Endothelial cell of umbilical vein (primary cell): Measurements from ENCODE around the gene GOLT1A. TPM values are rescaled to one million over a fixed set of nuclear protein-coding genes. Genes with fewer than 3 reads are reported as not detected.

Experiments used
- BruUV-seq: library from RNA; stranded (reverse); fragments of 400-500 nt; replicated peaks from 2 replicates; lab custom pipeline; 2021; lab: Mats Ljungman, UMichigan
- CTCF ChIA-PET: fragments of 300-600, 350-600 bp; sonication (Branson Sonifier 250); formaldehyde crosslinking; loops from one replicate; lab custom pipeline; 2021; ENCODE audit warnings: antibody characterized with exemption, inconsistent platforms; lab: Charles Lee
- POLR2A ChIA-PET: fragments of 300-600, 350-600 bp; sonication (Branson Sonifier 250); formaldehyde crosslinking; loops from one replicate; lab custom pipeline; 2021; ENCODE audit warnings: antibody characterized with exemption, inconsistent platforms; lab: Charles Lee
- DNase-seq: peaks from one replicate; pipeline ENCODE4 v3.0.0-alpha.2; 2011; ENCODE audit warnings: low read depth, low spot score
- FAIRE-seq: peaks from 2 replicates; lab custom pipeline; 2011; peaks lifted over from hg19 to GRCh38; lab: Jason Lieb, UNC
- H2AFZ ChIP-seq: 2 replicates; pipeline ENCODE4 v1.6.0; 2012; ENCODE audit warnings: low read depth, low read length, control low read depth, inconsistent platforms
- H3K27ac ChIP-seq: 2 replicates; pipeline ENCODE4 v1.5.1; 2011; ENCODE audit warnings: low read depth, mild to moderate bottlenecking, control low read depth, low read length, moderate library complexity; ENCODE audit not compliant: insufficient read depth
- H3K27me3 ChIP-seq, 2 experiments: 2 replicates each; pipeline versions ENCODE4 v1.6.0 to v1.6.1; 2011; ENCODE audit warnings: low read length in 2 of 2, mixed read lengths in 1 of 2; ENCODE audit not compliant: control insufficient read depth in 2 of 2, insufficient read depth in 2 of 2
- H3K36me3 ChIP-seq, 2 experiments: 2 replicates in 1 of 2; 3 replicates in 1 of 2; pipeline ENCODE4 v1.5.1; 2011; ENCODE audit warnings: low read length in 2 of 2, mild to moderate bottlenecking in 1 of 2, moderate library complexity in 1 of 2; ENCODE audit not compliant: control insufficient read depth in 2 of 2, insufficient read depth in 2 of 2; ENCODE audit errors: extremely low read depth in 1 of 2
- H3K4me1 ChIP-seq: 3 replicates; pipeline ENCODE4 v1.5.1; 2011; ENCODE audit warnings: mild to moderate bottlenecking, low read length; ENCODE audit not compliant: control insufficient read depth, insufficient read depth; ENCODE audit errors: extremely low read depth
- H3K4me2 ChIP-seq: 2 replicates; pipeline ENCODE4 v1.6.1; 2011; ENCODE audit warnings: low read length, control low read depth, mixed read lengths; ENCODE audit not compliant: insufficient read depth
- H3K4me3 ChIP-seq, 3 experiments: fragments of 200-600 bp in 1 of 3; sonication (generic), shearing (Covaris generic) in 1 of 3; replicated peaks in 1 of 3; 2 replicates each; pipeline ENCODE4 v1.5.1; 2011 to 2016; ENCODE audit warnings: control low read depth in 3 of 3, low read length in 3 of 3, mild to moderate bottlenecking in 2 of 3, inconsistent platforms in 1 of 3, low read depth in 1 of 3, moderate library complexity in 1 of 3; ENCODE audit not compliant: insufficient read depth in 1 of 3
- H3K79me2 ChIP-seq: 2 replicates; pipeline ENCODE4 v1.6.0; 2012; ENCODE audit warnings: low read length, inconsistent platforms; ENCODE audit not compliant: control insufficient read depth, insufficient read depth
- H3K9ac ChIP-seq: replicated peaks from 2 replicates; pipeline ENCODE3; 2011; ENCODE audit warnings: low read length, control low read depth; ENCODE audit not compliant: insufficient read depth; ENCODE audit errors: extremely low read depth
- H3K9me1 ChIP-seq: replicated peaks from 3 replicates; pipeline ENCODE4 v1.6.0; 2011; ENCODE audit warnings: mild to moderate bottlenecking, low read length; ENCODE audit not compliant: control insufficient read depth, insufficient read depth; ENCODE audit errors: extremely low read depth
- H3K9me3 ChIP-seq: replicated peaks from 2 replicates; pipeline ENCODE4 v1.5.1; 2012; ENCODE audit warnings: low read length, inconsistent platforms; ENCODE audit not compliant: control insufficient read depth, insufficient read depth
- H4K20me1 ChIP-seq: replicated peaks from 2 replicates; pipeline ENCODE3; 2011; ENCODE audit warnings: mild to moderate bottlenecking, low read length; ENCODE audit not compliant: control insufficient read depth, insufficient read depth; ENCODE audit errors: extremely low read depth
- EZH2 ChIP-seq: IDR thresholded peaks from 2 replicates; pipeline ENCODE4 v1.6.1; 2012; ENCODE audit warnings: borderline replicate concordance, low read depth, mild to moderate bottlenecking, moderate library complexity, low read length, inconsistent platforms; ENCODE audit not compliant: severe bottlenecking
- FOS ChIP-seq: IDR thresholded peaks from 2 replicates; pipeline ENCODE4 v1.6.1; 2011; ENCODE audit warnings: mild to moderate bottlenecking, low read length, moderate library complexity, borderline replicate concordance; ENCODE audit not compliant: insufficient read depth
- GATA2 ChIP-seq: IDR thresholded peaks from 2 replicates; pipeline ENCODE4 v1.7.0; 2011; ENCODE audit warnings: low read depth, mild to moderate bottlenecking, moderate library complexity, mixed read lengths, low read length; ENCODE audit not compliant: insufficient read length, insufficient read depth
- JUN ChIP-seq: IDR thresholded peaks from 2 replicates; pipeline ENCODE4 v1.6.1; 2011; ENCODE audit warnings: borderline replicate concordance, low read depth; ENCODE audit not compliant: insufficient read length, insufficient read depth
- MYC ChIP-seq: IDR thresholded peaks from one replicate; pipeline ENCODE4 v1.6.1; 2011; ENCODE audit warnings: mild to moderate bottlenecking, low read depth, low read length
- POLR2A ChIP-seq: IDR thresholded peaks from 2 replicates; pipeline ENCODE4 v1.6.1; 2012; ENCODE audit warnings: low read depth, mild to moderate bottlenecking, control low read depth, low read length
- POLR2AphosphoS5 ChIP-seq: IDR thresholded peaks from 2 replicates; pipeline ENCODE4 v1.6.1; 2012; ENCODE audit warnings: low read depth, mild to moderate bottlenecking, control low read depth, low read length, moderate library complexity; ENCODE audit not compliant: insufficient read depth
- dilution Hi-C: fragments of 300-500 bp; cut with MboI; formaldehyde crosslinking; loops from one replicate; pipeline ENCODE4 v1.15.0; 2019; ENCODE audit warnings: low sequenced_read_pairs; ENCODE audit not compliant: extremely low pct_ligation_motif_present
- intact Hi-C: fragments of 100-400 bp; cut with micrococcal nuclease; formaldehyde crosslinking; loops from one replicate; pipeline ENCODE4 v1.10.0; 2022
- polyA plus RNA-seq, 4 experiments: library from polyadenylated mRNA; depleted of rRNA in 3 of 4; stranded (reverse) in 3 of 4; unstranded in 1 of 4; fragments of >200 nt; gene quantifications; 2 replicates each; pipeline versions ENCODE4 v1.2.1 to v1.2.3, GENCODE V29; 2011 to 2012; ENCODE audit warnings: missing spikeins in 1 of 4
- total RNA-seq: library from RNA; stranded (reverse); gene quantifications from 2 replicates; pipeline ENCODE4 v1.2.3, GENCODE V29; 2021
- TF ChIP-seq, protein P1 (sequence below): IDR thresholded peaks from 2 replicates; pipeline ENCODE4 v1.6.1; 2011; ENCODE audit not compliant: insufficient read depth, insufficient read length
- TF ChIP-seq, protein P2 (sequence below), 2 donors: IDR thresholded peaks; 1 replicate in 1 of 2; 2 replicates in 1 of 2; pipeline ENCODE4 v1.5.1; 2011; ENCODE audit warnings: low read length in 2 of 2, mild to moderate bottlenecking in 2 of 2, moderate library complexity in 2 of 2, control low read depth in 1 of 2, inconsistent platforms in 1 of 2, low read depth in 1 of 2; ENCODE audit not compliant: insufficient read depth in 1 of 2; ENCODE audit errors: extremely low read depth in 1 of 2

The GOLT1A gene
- total and polyA plus RNA-seq, 2 donors (not counting 3 experiments of a cell fraction or from before 2014, with no cell fraction given) = not detected

DNA sequence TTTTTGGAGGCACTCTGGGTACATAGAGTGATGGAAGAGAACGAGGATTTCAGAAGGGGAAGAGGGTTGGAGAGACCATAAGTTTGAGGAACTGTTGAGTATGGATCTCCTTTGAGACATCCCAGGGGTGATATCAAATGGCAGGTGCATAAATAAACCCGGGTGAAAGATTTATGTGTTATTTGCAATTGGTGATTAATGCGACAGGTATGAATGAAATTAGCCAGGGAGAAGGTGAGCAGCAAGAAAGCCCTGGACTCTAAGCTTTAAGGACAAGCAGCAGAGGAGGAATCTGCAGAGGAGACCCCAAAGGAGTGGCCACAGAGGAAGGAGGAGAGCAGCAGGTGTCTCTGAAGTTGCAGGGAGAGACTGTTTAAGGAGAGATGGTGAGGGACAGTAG, 38.8 kb downstream of the GOLT1A start:
- CTCF ChIA-PET = interaction anchor here (26.7 kb wide), 1 partner anchor 27 kb away, joined by 770 read pairs; no protein-coding TSS in a partner anchor

More for the DNA sequence above, 38.8 kb downstream of the GOLT1A start:
- no peak overlapping the region for H3K9ac ChIP-seq
- no peak overlapping the region for H3K4me3 ChIP-seq
- no peaks in the 10 kb centered on the region for H3K9me3 ChIP-seq
- no peaks in the 10 kb centered on the region for H3K27me3 ChIP-seq
- FAIRE-seq (no peak), DNase-seq (no peak)
- H2AFZ ChIP-seq = no peak overlapping the region
- no peaks in the 10 kb centered on the region for H3K79me2 ChIP-seq
- peaks cover 24% of the 10 kb centered on the region for H3K4me1 ChIP-seq
- no peaks in the 10 kb centered on the region for H3K36me3 ChIP-seq
- TF ChIP-seq, protein P1, sequence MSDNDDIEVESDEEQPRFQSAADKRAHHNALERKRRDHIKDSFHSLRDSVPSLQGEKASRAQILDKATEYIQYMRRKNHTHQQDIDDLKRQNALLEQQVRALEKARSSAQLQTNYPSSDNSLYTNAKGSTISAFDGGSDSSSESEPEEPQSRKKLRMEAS = no peak
- TF ChIP-seq EZH2 (no peak), GATA2 (no peak), FOS (no peak), MYC (no peak), JUN (no peak), POLR2A (no peak), POLR2AphosphoS5 (no peak)
- TF ChIP-seq, protein P2, sequence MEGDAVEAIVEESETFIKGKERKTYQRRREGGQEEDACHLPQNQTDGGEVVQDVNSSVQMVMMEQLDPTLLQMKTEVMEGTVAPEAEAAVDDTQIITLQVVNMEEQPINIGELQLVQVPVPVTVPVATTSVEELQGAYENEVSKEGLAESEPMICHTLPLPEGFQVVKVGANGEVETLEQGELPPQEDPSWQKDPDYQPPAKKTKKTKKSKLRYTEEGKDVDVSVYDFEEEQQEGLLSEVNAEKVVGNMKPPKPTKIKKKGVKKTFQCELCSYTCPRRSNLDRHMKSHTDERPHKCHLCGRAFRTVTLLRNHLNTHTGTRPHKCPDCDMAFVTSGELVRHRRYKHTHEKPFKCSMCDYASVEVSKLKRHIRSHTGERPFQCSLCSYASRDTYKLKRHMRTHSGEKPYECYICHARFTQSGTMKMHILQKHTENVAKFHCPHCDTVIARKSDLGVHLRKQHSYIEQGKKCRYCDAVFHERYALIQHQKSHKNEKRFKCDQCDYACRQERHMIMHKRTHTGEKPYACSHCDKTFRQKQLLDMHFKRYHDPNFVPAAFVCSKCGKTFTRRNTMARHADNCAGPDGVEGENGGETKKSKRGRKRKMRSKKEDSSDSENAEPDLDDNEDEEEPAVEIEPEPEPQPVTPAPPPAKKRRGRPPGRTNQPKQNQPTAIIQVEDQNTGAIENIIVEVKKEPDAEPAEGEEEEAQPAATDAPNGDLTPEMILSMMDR (IDR thresholded peaks at IDR 0.05; ENCODE audit: extremely low read depth in 1 of 2, insufficient read depth in 1 of 2, low read depth in 1 of 2, low read length in 2 of 2) = no peak
- no TSS peak for BruUV-seq
- dilution Hi-C loops (loop anchor here (25.0 kb wide), 1 partner anchor 162 kb away; no protein-coding TSS in a partner anchor), intact Hi-C loops (no loop called here)
- no peaks in the 10 kb centered on the region for H3K9me1 ChIP-seq
- POLR2A ChIA-PET = no interaction called here
- no peak overlapping the region for H3K27ac ChIP-seq
- no peaks in the 10 kb centered on the region for H4K20me1 ChIP-seq
- H3K4me2 ChIP-seq = no peak overlapping the region
